K562 (cell line): Measurements from ENCODE around the gene SNRNP40.

Experiments used
- POLR2AphosphoS5 ChIP-seq: IDR thresholded peaks from 2 replicates; pipeline ENCODE4 v1.6.1; 2011; ENCODE audit warnings: mild to moderate bottlenecking, low read depth, low read length, moderate library complexity; ENCODE audit not compliant: control insufficient read depth, insufficient read depth
- RBM22 ChIP-seq: fragments of 200-400 bp; formaldehyde crosslinking; IDR thresholded peaks from 2 replicates; pipeline ENCODE4 v1.6.1; 2018; ENCODE audit warnings: low read length, low read depth; ENCODE audit not compliant: poor library complexity, severe bottlenecking
- TAL1 ChIP-seq: fragments of 450-650 bp; IDR thresholded peaks from 2 replicates; pipeline ENCODE4 v1.6.1; 2016; ENCODE audit warnings: mild to moderate bottlenecking
- ZFP1 ChIP-seq: fragments of 450-650 bp; formaldehyde crosslinking; IDR thresholded peaks from 2 replicates; pipeline ENCODE4 v1.4.0; 2020; ENCODE audit warnings: mild to moderate bottlenecking, mixed read lengths
- ZNF778 ChIP-seq: fragments of 450-650 bp; formaldehyde crosslinking; IDR thresholded peaks from 2 replicates; pipeline ENCODE4 v1.4.0; 2020; ENCODE audit warnings: mild to moderate bottlenecking, moderate library complexity
- TF ChIP-seq, protein P1 (sequence below): sonication (generic); formaldehyde crosslinking; IDR thresholded peaks from 2 replicates; pipeline ENCODE4 v1.5.0; 2020; ENCODE audit warnings: missing genetic modification reagents
- TF ChIP-seq, protein P2 (sequence below): sonication (generic); formaldehyde crosslinking; IDR thresholded peaks from 2 replicates; pipeline ENCODE4 v1.8.0; 2023; ENCODE audit warnings: missing genetic modification reagents, mild to moderate bottlenecking, borderline replicate concordance

DNA sequence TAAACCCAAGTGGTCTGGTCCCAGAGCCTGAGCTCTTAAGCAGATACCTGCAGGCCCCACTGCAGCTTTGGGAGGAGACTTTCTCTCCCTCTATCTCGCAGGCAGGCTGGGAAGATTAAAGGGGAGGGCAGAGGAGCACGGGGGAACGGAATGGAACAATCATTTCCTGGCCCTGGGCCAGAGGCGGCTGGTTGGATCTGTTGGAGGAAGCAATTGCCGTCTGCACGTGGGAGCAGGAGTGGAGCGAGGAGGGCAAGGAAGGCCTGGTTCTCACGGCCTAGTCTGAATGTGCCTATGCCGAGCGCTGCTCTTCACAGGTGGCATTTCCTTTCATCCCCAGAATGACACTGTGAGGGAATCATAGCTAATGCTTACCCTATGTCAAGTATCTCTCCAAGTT lies 80.6 kb downstream of the SNRNP40 start:
- TF ChIP-seq, protein P1, sequence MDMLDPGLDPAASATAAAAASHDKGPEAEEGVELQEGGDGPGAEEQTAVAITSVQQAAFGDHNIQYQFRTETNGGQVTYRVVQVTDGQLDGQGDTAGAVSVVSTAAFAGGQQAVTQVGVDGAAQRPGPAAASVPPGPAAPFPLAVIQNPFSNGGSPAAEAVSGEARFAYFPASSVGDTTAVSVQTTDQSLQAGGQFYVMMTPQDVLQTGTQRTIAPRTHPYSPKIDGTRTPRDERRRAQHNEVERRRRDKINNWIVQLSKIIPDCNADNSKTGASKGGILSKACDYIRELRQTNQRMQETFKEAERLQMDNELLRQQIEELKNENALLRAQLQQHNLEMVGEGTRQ (CRISPR knock-in tag): no peak
- TF ChIP-seq TAL1 (no peak), ZFP1 (CRISPR knock-in tag) (no peak), RBM22 (no peak), ZNF778 (CRISPR knock-in tag) (no peak), POLR2AphosphoS5 (no peak)
- TF ChIP-seq, protein P2, sequence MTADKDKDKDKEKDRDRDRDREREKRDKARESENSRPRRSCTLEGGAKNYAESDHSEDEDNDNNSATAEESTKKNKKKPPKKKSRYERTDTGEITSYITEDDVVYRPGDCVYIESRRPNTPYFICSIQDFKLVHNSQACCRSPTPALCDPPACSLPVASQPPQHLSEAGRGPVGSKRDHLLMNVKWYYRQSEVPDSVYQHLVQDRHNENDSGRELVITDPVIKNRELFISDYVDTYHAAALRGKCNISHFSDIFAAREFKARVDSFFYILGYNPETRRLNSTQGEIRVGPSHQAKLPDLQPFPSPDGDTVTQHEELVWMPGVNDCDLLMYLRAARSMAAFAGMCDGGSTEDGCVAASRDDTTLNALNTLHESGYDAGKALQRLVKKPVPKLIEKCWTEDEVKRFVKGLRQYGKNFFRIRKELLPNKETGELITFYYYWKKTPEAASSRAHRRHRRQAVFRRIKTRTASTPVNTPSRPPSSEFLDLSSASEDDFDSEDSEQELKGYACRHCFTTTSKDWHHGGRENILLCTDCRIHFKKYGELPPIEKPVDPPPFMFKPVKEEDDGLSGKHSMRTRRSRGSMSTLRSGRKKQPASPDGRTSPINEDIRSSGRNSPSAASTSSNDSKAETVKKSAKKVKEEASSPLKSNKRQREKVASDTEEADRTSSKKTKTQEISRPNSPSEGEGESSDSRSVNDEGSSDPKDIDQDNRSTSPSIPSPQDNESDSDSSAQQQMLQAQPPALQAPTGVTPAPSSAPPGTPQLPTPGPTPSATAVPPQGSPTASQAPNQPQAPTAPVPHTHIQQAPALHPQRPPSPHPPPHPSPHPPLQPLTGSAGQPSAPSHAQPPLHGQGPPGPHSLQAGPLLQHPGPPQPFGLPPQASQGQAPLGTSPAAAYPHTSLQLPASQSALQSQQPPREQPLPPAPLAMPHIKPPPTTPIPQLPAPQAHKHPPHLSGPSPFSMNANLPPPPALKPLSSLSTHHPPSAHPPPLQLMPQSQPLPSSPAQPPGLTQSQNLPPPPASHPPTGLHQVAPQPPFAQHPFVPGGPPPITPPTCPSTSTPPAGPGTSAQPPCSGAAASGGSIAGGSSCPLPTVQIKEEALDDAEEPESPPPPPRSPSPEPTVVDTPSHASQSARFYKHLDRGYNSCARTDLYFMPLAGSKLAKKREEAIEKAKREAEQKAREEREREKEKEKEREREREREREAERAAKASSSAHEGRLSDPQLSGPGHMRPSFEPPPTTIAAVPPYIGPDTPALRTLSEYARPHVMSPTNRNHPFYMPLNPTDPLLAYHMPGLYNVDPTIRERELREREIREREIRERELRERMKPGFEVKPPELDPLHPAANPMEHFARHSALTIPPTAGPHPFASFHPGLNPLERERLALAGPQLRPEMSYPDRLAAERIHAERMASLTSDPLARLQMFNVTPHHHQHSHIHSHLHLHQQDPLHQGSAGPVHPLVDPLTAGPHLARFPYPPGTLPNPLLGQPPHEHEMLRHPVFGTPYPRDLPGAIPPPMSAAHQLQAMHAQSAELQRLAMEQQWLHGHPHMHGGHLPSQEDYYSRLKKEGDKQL (CRISPR knock-in tag): no peak
